ENCODE data around the gene CD27. TPM values are rescaled to one million over a fixed set of nuclear protein-coding genes. Genes with fewer than 3 reads are reported as not detected.

CD27 gene
- total and polyA plus RNA-seq, 2 of the 13 experiments (the other 11 are each of a cell fraction or from before 2014, with no cell fraction given), result 0.12 TPM; not detected in 1

GRCh38 chr12:6493497-6494257 lies 48.9 kb downstream of the CD27 start, which contains the start of gene NCAPD2 (continued):
- TF ChIP-seq BATF2 (CRISPR knock-in tag; IDR thresholded peaks at IDR 0.05) (0 out of 2 replicates have a peak, but pooled peaks have one; percentile 43), ZNF263 (CRISPR knock-in tag; IDR thresholded peaks at IDR 0.05) (0 out of 2 replicates have a peak, but pooled peaks have one; percentile 17), ZMYM3 (CRISPR knock-in tag; IDR thresholded peaks at IDR 0.05) (no peak), ASH2L (IDR thresholded peaks at IDR 0.05; ENCODE audit: insufficient read length, low read depth, low read length) (peak; percentile 91), CEBPZ (IDR thresholded peaks at IDR 0.05; ENCODE audit: low read length) (no peak), SAP130 (CRISPR knock-in tag; IDR thresholded peaks at IDR 0.05; ENCODE audit: low read depth) (peak; percentile 81), ZNF678 (CRISPR knock-in tag; IDR thresholded peaks at IDR 0.05) (no peak), FOXK2 (IDR thresholded peaks at IDR 0.05) (peak; percentile 14; the same call in 1 of the 2 replicates), ZSCAN31 (CRISPR knock-in tag; IDR thresholded peaks at IDR 0.05; ENCODE audit: low read depth) (0 out of 2 replicates have a peak, but pooled peaks have one; percentile 28), FOXJ3 (CRISPR knock-in tag; IDR thresholded peaks at IDR 0.05; ENCODE audit: borderline replicate concordance) (no peak), KDM4B (CRISPR knock-in tag; IDR thresholded peaks at IDR 0.05) (no peak), ZNF710 (CRISPR knock-in tag; IDR thresholded peaks at IDR 0.05; ENCODE audit: borderline replicate concordance) (peak; percentile 65), SMARCE1 (IDR thresholded peaks at IDR 0.05; ENCODE audit: borderline replicate concordance) (no peak), RBAK (CRISPR knock-in tag; IDR thresholded peaks at IDR 0.05) (0 out of 2 replicates have a peak, but pooled peaks have one; percentile 43), MIER3 (CRISPR knock-in tag; IDR thresholded peaks at IDR 0.05; ENCODE audit: borderline replicate concordance) (no peak; the same call in 1 of the 2 replicates), FOXM1 (CRISPR knock-in tag; IDR thresholded peaks at IDR 0.05) (peak; percentile 84; the same call in 1 of the 2 replicates), TBP (CRISPR knock-in tag; IDR thresholded peaks at IDR 0.05) (no peak), NR0B2 (CRISPR knock-in tag; IDR thresholded peaks at IDR 0.05) (peak; percentile 64), E2F2 (CRISPR knock-in tag; IDR thresholded peaks at IDR 0.05; ENCODE audit: borderline replicate concordance) (peak; percentile 90; the same call in 1 of the 2 replicates), HNF1B (CRISPR knock-in tag; IDR thresholded peaks at IDR 0.05) (0 out of 2 replicates have a peak, but pooled peaks have one; percentile 19)
